ENCODE data around the gene PCSK5. TPM values are rescaled to one million over a fixed set of nuclear protein-coding genes. Genes with fewer than 3 reads are reported as not detected.

The PCSK5 gene
- polyA plus RNA-seq, 3 donors: 12.9 to 14.1 (median 14.0) TPM

- DNase-seq (ENCODE audit: low read depth in 3 of 3, low spot score in 2 of 3): no peak
These were observed 223.7 kb downstream of the PCSK5 start for GRCh38 chr9:76114144-76114543.

DNA sequence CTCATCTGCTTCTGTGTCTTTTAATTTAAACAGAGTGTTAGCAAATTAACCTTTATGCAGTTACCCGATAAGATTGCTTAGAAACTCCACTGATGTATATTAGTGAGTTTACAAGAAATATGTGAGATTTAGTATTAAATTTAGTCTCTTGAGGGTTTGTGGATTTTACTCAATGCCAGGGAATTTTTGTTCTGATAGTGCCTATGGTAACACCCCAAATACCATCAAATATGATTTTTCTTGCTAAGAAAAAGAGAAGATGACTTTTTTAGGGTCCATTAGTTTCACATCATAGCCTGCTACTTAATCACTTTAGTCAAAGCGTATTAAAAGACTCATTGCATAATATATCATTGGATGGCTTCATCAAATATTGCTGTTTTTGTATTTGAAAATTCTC, 224.9 kb downstream of the PCSK5 start:
- no peak for DNase-seq (ENCODE audit: low read depth in 3 of 3, low spot score in 2 of 3)

- no peak for DNase-seq (ENCODE audit: low read depth in 3 of 3, low spot score in 2 of 3)
These were observed 225.6 kb downstream of the PCSK5 start for GRCh38 chr9:76115982-76116646.

DNA sequence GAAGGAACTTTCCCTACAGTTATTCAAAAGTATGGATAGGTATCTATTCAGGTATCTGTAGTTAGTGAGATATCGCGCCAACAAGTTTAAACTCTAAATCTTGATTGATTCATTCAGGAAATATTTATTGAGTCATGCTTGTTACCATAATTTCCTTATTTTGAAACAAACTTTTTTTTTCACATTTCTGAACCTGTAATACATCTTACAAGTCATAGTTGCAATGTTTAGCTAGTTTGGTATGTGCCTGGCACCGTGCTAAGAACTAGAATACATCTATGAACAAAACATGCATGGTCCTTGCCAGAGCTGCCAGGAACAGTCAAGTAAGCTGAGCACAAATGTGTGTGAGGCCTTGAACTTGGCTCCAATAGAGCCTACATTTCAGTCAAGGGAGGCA, 226.4 kb downstream of the PCSK5 start:
- no peak for DNase-seq (ENCODE audit: low read depth in 3 of 3, low spot score in 2 of 3)

DNA sequence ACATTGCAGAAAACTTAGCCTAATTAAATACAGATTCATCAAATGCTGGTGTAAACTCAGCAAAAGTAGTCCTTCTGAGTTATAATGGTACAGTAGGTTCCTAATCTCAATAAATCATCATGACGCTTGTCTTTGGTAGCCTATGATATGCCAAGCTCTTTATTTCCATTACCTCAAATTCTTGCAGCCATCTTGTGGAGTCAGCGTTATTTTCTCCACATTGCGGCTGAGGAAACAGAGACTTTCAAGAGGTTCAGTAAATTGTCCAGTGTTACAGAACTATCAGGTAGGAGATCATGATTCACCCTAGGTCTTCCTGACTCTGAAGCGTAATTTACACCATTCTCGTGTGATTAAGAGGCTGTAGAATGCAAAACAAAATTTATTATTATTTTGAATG, 237.2 kb downstream of the PCSK5 start:
- DNase-seq (ENCODE audit: low read depth in 3 of 3, low spot score in 2 of 3): no peak

DNA sequence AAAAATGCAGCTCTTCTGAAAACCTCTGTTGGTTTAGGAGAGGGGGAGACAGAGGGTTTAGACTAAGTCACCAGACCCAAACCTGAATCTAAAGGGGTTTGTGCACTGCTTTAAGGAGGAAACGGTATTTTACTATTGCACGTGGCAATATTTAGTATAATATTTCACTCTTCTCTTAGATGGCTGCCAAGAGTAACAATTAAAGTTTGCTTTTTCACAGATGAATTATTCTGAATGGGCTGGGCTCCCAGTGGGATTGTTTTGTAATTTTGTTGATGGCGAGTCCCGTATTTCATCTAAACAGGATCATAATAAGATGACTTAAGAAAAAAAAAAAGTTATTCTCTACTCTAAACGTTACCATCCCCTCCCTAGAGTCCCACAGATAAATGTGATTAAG, 245.4 kb downstream of the PCSK5 start:
- no peak for DNase-seq (ENCODE audit: low read depth in 3 of 3, low spot score in 2 of 3)

DNA sequence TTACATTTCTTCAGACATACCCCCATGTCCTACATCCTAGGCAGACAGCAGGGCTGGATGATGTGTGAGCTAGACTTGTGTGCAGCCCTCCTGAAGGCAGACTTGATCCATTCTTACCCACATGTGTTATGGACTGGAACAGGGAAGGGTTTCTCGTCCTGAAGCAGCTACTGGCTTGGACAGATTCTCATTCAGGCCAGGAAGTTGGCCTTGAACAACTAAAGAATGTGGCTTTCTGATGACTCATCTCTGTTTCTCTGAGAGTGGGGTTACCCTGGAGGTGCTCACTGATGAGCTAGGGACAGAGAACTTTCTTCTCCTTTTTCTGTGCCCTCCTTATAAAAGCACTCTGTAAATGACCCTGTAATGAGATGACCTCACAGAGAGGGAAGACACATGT, 246.5 kb downstream of the PCSK5 start:
- no peak for DNase-seq (ENCODE audit: low read depth in 3 of 3, low spot score in 2 of 3)

DNA sequence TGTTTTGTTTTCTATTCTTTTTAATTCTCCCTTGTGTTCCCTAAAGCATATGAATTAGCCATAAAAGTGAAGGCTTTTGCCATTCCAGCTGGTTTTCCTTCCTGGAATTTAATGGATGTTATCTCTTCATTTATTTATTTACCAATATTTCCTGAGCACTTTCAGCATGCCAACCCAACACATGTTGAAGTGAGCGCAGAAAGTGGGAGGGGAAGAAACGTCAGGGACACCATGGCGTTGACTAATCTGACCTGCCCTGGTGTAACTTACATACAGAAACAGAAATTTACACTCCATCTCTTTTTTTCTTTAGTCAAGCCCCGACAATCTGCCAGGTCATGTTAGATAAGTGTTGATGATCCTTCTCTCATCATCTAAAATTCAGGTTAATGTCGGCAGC, 247.5 kb downstream of the PCSK5 start:
- DNase-seq (ENCODE audit: low read depth in 3 of 3, low spot score in 2 of 3): no peak

DNA sequence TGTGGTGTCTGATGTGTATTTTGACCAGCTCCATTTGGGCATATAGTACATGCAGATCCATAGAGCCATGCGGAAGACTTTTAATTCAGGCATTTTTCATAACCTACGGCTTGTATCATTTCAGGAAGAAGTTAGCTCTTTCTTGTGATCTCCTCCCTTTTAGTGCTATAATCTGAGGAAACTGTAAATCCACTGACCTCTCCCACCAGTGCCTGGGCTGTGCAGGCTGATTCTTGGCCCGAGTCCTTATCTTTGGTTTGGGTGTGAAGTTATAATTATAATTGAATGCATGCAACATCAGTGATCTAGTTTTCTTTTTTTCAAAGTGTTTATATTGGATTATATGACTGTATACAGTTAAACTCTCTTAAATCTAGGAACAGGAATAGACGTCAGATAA, 247.9 kb downstream of the PCSK5 start:
- no peak for DNase-seq (ENCODE audit: low read depth in 3 of 3, low spot score in 2 of 3)

DNA sequence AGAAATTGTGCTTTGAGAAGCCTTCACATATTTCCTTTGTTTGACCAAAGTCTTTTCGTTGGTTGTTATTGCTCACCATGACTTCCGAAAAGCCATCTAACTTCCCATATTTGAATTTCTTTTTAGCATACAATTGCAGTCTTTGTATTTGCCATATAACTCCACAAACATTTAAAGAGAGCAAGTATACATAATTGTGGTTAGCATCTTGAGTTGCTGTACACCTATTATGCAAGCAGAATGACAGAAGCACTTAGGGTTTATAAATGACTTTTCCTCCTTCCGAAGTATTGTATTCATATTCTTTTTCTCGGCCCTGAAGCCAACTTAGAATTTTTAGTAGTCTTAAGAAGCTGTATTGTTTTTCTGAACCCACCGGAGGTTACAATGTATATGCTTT, 253.4 kb downstream of the PCSK5 start:
- no peak for DNase-seq (ENCODE audit: low read depth in 3 of 3, low spot score in 2 of 3)

- DNase-seq (ENCODE audit: low read depth in 3 of 3, low spot score in 2 of 3): no peak
These were observed 259.5 kb downstream of the PCSK5 start for GRCh38 chr9:76150013-76150412.

DNA sequence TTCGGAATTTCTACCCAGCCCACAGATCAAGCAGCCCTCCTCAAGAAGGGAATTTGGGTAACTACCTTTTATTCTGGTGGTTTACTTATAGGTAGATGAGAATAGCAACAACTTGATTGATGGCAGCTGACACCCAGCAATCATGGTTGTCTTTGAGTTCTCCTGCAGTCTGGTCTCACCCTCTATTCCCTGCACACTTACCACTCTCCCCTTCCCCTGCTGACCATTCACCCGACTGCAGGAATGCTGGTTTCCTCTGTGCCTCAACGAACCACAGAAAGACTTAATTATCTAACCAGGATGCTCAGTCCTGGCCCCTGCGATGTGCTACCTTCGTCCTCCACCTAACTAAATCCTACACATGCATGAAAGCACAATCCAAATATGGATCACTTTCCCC, 260.8 kb downstream of the PCSK5 start:
- DNase-seq (ENCODE audit: low read depth in 3 of 3, low spot score in 2 of 3): no peak

GRCh38 chr9:76153339-76153738, 262.9 kb downstream of the PCSK5 start:
- no peak for DNase-seq (ENCODE audit: low read depth in 3 of 3, low spot score in 2 of 3)

DNA sequence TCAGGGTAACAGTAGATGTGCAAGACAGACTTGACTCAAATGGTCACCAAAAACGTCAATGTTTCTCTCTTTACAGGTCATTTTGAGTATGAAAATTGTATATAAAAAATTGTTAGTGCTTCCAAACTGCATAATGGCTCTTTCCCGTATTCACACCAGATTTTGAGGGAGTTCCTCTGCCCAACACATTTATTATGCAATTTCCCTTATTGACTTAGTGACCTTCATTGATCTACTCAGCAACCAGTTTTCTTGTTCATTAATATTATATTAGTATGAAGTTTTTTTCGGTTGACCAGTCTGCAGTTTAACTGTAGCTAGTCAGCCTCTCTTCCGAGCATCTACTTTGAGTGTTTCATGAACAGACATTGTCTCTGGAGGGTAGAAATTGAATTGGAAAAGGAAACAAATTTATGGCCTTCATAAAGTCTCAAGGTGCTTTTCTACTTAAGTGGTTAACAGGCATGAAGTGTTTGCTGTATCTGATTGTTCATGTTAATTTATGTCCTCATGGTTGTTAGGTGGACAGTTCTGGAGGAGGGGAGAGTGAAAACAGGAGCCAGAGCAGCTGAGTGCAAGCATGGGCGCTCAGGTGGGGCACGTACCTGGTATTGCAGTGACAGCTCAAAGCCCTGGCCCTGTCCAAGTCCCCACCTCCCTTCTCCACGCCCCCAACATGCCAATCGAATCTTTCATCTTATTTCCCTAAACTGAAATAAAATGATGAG, 263.6 kb downstream of the PCSK5 start:
- DNase-seq (ENCODE audit: low read depth in 3 of 3, low spot score in 2 of 3): no peak

DNA sequence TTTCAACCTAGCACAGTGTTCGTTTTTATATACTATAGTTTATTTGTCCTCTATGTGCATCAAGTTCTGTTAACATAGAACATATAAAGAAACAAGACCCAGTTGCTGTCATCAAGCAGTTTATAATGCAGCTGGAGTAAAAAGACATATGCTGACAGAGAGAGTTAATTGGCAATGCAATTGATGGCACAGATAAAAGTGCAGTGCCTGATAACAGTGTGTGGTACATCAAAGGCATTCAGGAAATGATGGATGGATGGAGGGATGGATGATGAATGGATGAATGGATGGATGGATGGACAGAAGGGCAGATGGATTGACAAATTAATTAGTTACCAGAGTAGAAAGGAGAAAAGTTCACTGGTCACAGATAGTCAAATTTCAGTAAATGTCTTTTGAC, 264.9 kb downstream of the PCSK5 start:
- DNase-seq (ENCODE audit: low read depth in 3 of 3, low spot score in 2 of 3): no peak

DNA sequence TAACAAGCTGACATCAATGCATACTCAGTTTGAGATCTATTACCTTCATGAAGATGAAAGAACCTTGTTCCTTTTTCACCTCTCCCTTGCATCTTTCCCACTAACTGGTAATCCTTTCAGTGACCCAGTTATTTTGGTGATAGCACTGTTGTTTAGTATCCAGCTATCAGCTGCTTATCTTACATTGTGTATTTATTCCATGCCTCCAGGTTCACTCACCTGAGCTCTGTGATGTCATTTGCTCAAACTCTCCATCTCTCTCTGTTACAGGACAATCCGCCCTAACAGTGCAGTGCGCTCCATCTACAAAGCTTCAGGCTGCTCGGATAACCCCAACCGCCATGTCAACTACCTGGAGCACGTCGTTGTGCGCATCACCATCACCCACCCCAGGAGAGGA, 268.2 kb downstream of the PCSK5 start:
- no peak for DNase-seq (ENCODE audit: low read depth in 3 of 3, low spot score in 2 of 3)

GRCh38 chr9:76159293-76159926, 268.9 kb downstream of the PCSK5 start:
- no peak for DNase-seq (ENCODE audit: low read depth in 3 of 3, low spot score in 2 of 3)

DNA sequence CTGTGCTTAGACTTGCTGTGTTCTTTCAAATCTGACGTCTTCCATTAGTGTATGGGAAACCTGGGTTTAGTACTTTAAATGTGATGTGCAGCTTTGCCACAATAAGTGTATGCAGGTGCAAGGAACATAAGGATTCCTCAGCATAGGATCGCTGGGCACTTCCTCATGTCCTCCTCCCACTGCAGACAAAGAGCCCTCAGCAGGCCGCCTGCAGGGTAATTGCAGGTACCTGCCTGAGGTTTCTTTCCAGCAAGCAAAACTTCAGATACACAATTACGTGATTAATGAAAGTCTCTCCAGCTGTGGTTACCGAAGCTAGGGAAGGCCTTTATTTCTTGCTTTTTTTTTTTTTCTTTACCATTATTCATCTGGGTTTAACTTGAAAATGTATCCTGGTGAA, 270.6 kb downstream of the PCSK5 start:
- DNase-seq (ENCODE audit: low read depth in 3 of 3, low spot score in 2 of 3): no peak

- DNase-seq (ENCODE audit: low read depth in 3 of 3, low spot score in 2 of 3): no peak
These were observed 271.1 kb downstream of the PCSK5 start for GRCh38 chr9:76161541-76161940.

DNA sequence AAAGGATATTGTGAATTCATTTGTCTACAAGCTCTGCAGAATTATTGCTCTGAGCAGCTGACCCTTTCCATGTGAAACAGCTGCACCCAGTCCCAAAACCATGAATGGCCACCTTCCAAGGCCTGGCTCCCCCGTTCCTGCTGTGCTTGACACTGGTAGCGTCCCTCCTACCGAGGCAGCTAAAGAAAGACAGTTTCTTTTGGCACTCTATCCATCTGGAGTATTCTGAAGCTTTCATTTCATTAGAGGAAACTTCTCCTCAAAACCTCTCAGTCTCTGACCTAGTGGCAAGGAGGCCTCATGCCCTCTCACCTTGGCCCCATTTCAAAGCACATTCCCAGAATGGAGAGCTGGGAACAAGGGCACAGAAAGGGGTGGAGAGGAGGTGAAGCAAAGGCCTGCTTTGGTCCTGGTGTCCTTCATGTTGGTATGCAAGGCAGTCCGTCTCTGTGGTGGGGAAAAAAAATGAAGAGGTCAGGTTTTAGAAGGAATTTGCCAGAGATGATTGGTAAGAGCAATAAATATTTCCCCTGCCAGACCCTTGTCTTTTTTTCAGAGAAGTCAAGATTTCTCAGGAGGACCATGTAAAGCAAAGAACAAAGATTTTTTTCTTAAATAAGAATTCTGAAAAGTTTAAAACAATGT, 271.7 kb downstream of the PCSK5 start:
- no peak for DNase-seq (ENCODE audit: low read depth in 3 of 3, low spot score in 2 of 3)

GRCh38 chr9:76162751-76163500, 272.5 kb downstream of the PCSK5 start:
- no peak for DNase-seq (ENCODE audit: low read depth in 3 of 3, low spot score in 2 of 3)

Measured in right renal cortex interstitium (tissue), 3 donors.